ENCODE results near the gene SEPTIN6. TPM values are rescaled to one million over a fixed set of nuclear protein-coding genes. Genes with fewer than 3 reads are reported as not detected.

The SEPTIN6 gene
- total RNA-seq, 1 donor from 2014 or later: 39.4 TPM

GRCh38 chrX:119647089-119647488, 45.9 kb downstream of the SEPTIN6 start:
- Mint-ChIP-seq H3K9me3 (no peaks in the 10 kb centered on the region), H3K36me3 (ENCODE audit: low read depth) (peaks cover 6% of the 10 kb centered on the region), H3K4me1 (no peaks in the 10 kb centered on the region), H3K4me3 (no peak overlapping the region), H3K27me3 (ENCODE audit: low read depth) (no peaks in the 10 kb centered on the region), H3K27ac (ENCODE audit: unreplicated experiment) (no peak overlapping the region)
- no peak for TF ChIP-seq CTCF (conservative IDR thresholded peaks at IDR 0.05)
- no peak for DNase-seq (ENCODE audit: low read depth, low spot score)

GRCh38 chrX:119646515-119646914, 46.5 kb downstream of the SEPTIN6 start:
- Mint-ChIP-seq H3K36me3 (ENCODE audit: low read depth) (peaks cover 6% of the 10 kb centered on the region), H3K27me3 (ENCODE audit: low read depth) (no peaks in the 10 kb centered on the region), H3K4me1 (no peaks in the 10 kb centered on the region), H3K4me3 (no peak overlapping the region), H3K9me3 (no peaks in the 10 kb centered on the region), H3K27ac (ENCODE audit: unreplicated experiment) (no peak overlapping the region)
- DNase-seq (ENCODE audit: low read depth, low spot score): no peak
- no peak for TF ChIP-seq CTCF (conservative IDR thresholded peaks at IDR 0.05)

GRCh38 chrX:119643696-119644095, 49.3 kb downstream of the SEPTIN6 start:
- Mint-ChIP-seq H3K9me3 (no peaks in the 10 kb centered on the region), H3K4me1 (peaks cover 5% of the 10 kb centered on the region), H3K36me3 (ENCODE audit: low read depth) (peaks cover 5% of the 10 kb centered on the region), H3K27me3 (ENCODE audit: low read depth) (no peaks in the 10 kb centered on the region), H3K27ac (ENCODE audit: unreplicated experiment) (no peak overlapping the region), H3K4me3 (no peak overlapping the region)
- no peak for DNase-seq (ENCODE audit: low read depth, low spot score)
- no peak for TF ChIP-seq CTCF (conservative IDR thresholded peaks at IDR 0.05)

Small RNA genes within 50 kb of the gene (microRNA-seq; reads per million reads assigned to microRNA genes)
- 245 reads per million, percentile 68 among the genes with 10 or more reads in this experiment for gene MIR766

Other genes with a start within 250 kb of the SEPTIN6 start
- 403 and 406 TPM in 2 replicates for gene SLC25A5, start 224.7 kb downstream of the SEPTIN6 start, total RNA-seq
- gene STEEP1, start 127.8 kb downstream of the SEPTIN6 start, total RNA-seq: 24.5 and 26.8 TPM in 2 replicates
- gene UBE2A, start 118.6 kb downstream of the SEPTIN6 start, total RNA-seq: 43.5 and 45.4 TPM in 2 replicates
- gene NKRF, start 86.7 kb downstream of the SEPTIN6 start, total RNA-seq: 13.6 and 13.9 TPM in 2 replicates
- gene SOWAHD, start 65.4 kb upstream of the SEPTIN6 start, total RNA-seq: 0.32 and 0.40 TPM in 2 replicates
- gene RPL39, start 98.5 kb upstream of the SEPTIN6 start, total RNA-seq: 2,047 and 2,088 TPM in 2 replicates
- gene UPF3B, start 159.8 kb upstream of the SEPTIN6 start, total RNA-seq: 20.1 and 22.5 TPM in 2 replicates
- gene RNF113A, start 178.6 kb upstream of the SEPTIN6 start, total RNA-seq: 11.5 and 11.9 TPM in 2 replicates
- 62.0 and 65.6 TPM in 2 replicates for gene NDUFA1, start 178.7 kb upstream of the SEPTIN6 start, total RNA-seq
- gene AKAP14, start 202.7 kb upstream of the SEPTIN6 start, total RNA-seq: not detected in 2 replicates

Data from neural crest cell (in vitro differentiated cells).